ENCODE measurements around the gene SCYL3.
"Not testable (repeated sequence)": the region's sequence is repeated elsewhere in the genome, so short reads cannot be mapped to it uniquely, and the experiment has no call there.

Gene SCYL3

GRCh38 chr1:169893645-169894423 is at the start of gene SCYL3:
SCYL3 (minus strand) TSS chr1:169893896; CDS start chr1:169888840, 5,056 bp downstream.
- DNase-seq (ENCODE audit: low read depth), result peak; percentile 98

- DNase-seq (ENCODE audit: low read depth), result no peak
Observed at GRCh38 chr1:169941982-169942830, 48.5 kb upstream of the SCYL3 start.

- DNase-seq (ENCODE audit: low read depth), result no peak
Observed at GRCh38 chr1:169933984-169934725, 40.5 kb upstream of the SCYL3 start.

- DNase-seq (ENCODE audit: low read depth), result no peak
Observed at GRCh38 chr1:169931795-169932231, 38.1 kb upstream of the SCYL3 start.

DNA sequence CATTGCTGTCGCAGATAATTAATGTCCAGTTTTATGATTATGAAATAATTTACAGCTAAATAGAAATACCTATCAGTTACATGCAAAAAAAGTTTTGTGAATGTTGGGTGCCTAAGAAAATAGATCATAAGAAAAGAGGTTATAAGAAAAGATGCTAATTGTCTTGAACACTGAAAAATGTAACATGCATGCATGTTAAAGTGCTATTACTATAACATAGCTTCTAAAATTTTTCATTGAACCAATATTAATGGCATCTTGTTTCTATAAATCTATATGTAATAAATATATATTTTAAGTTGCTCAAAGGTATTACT is 35.5 kb upstream of the SCYL3 start:
- DNase-seq (ENCODE audit: low read depth), result no peak

DNA sequence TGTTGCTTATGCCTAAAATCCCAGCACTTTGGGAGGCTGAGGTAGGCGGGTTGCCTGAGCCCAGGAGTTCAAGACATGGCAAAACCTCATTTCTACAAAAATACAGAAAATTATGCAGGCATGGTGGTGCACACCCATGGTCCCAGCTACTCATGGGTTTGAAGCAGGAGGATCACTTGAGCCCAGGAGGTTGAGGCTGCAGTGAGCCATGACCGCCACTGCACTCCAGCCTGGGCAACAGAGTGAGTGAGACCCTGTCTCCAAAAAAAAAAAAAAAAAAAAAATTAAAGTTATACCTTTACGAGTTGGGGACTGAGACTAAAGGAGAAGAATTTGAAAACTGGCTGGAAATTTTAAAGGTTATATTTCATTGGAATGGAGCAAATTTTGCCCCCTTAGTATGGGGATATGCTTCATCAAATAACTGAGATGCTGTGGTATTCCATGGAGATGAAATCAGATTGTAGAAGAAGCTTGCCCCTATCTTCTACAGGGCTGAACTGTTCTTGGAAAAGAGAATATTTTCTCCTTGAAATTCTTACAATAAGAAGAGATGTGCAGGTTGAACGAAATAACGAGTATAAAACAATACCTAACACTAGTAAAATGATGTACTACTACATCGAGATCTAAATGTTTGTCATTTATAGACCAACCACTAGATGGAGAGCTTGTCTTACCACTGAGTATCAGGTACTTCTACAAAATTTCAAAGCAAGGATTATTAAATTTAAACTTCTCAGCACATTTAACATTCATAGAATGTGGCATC is 34.9 kb upstream of the SCYL3 start:
- peak; percentile 63 for DNase-seq (ENCODE audit: low read depth)

GRCh38 chr1:169925505-169926482 is 32.1 kb upstream of the SCYL3 start:
- no peak for DNase-seq (ENCODE audit: low read depth)

- no peak for DNase-seq (ENCODE audit: low read depth)
Observed at GRCh38 chr1:169924829-169925228, 31.1 kb upstream of the SCYL3 start.

DNA sequence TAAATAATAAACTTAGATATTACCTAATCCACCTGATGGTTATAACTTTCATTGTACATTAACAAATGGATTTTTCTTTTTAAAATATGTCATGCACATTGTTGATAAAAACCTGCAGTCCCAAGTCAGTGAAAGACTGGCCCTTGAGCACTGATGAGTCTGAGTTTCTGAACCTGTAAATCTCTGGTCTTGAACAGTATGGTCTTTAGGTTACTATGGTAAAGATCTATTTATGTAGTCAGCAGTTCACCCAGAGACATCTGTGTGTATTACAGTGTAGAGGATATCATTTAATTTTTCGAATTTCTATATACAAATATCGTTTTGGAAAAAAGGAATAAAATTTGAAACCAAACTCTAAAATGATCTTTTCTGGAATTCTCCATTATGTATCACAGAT is 30.4 kb upstream of the SCYL3 start:
- no peak for DNase-seq (ENCODE audit: low read depth)

GRCh38 chr1:169921080-169921479 is 27.4 kb upstream of the SCYL3 start:
- no peak for DNase-seq (ENCODE audit: low read depth)

GRCh38 chr1:169918927-169919326 is 25.2 kb upstream of the SCYL3 start:
- DNase-seq (ENCODE audit: low read depth), result no peak

GRCh38 chr1:169918220-169918619 is 24.5 kb upstream of the SCYL3 start:
- not testable (repeated sequence) for DNase-seq (ENCODE audit: low read depth)

GRCh38 chr1:169915150-169915549 is 21.5 kb upstream of the SCYL3 start:
- DNase-seq (ENCODE audit: low read depth), result no peak

GRCh38 chr1:169914531-169914930 is 20.8 kb upstream of the SCYL3 start:
- peak; percentile 11 for DNase-seq (ENCODE audit: low read depth)

DNA sequence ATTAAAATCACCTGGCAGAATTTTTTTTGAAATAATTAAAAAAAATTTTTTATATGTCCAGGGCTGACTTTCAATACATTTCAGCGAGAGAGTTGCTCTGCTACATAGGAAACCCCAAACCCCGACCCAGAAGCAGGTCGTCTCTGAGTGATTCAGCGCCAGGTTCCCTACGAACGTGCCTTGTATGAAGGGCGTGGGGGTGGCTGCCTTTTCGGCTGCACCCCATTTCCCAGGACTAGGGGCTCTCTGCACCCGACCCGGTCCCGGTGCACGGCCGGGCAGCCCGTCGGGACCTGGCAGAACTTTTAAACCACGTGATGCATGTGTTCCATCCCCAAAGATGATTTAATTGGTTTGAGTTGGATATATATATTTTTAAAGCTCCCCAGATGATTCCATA is 15.8 kb upstream of the SCYL3 start:
- no peak for DNase-seq (ENCODE audit: low read depth)

DNA sequence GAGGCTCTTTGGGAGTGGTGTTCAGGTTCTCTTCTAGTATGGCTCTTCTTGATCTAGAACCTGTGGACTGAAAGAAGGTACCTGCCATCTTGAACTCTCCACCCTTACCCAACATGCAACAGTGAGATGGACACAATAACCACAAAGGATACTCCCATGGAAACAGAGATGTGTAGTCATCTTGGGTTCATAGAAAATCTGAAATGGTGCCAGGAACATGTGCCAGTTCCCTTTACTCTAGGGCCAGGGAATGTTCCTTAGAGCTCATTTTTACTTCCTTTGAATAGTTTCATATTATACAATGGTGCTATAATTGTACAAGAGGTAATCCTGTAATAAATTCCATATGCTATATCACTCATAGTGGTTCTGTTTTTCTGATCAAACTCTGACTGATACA is 13.2 kb upstream of the SCYL3 start:
- peak; percentile 25 for DNase-seq (ENCODE audit: low read depth)

DNA sequence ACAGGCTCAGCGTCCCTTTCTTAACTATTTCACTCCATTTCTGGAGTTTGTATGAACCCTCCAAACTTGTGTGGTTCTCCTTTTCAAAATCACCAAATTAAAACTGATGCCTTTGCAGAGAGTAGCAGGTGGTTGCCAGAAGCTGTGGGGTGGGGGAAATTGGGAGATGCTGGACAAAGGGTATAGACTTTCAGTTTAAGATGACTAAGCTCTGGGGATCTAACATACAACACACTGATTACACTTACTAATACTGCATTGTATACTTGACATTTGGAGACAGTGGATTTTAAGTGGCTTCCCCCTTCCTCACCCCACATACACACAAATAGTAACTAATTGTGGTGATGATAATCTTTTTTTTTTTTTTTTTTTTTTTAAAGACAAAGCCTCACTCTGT is 11.1 kb upstream of the SCYL3 start:
- DNase-seq (ENCODE audit: low read depth), result no peak

DNA sequence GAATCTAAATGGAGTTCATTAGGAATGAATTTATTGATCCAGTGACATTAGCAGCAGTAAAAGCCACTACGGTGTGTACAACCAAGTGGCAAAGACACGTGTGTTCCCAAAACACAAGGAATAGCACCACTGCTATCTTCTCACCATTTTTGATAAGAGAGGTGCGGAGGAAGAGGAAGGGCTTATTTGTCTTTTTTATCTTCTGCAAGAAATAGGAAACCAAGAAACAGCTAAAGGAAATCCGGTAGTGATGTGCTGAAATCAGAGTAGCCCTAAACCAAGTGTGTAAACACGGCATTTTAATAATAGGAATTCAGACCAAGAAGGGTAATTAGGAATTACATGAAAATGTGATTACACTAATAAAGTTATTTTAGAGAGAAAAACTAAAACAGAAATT is 9.1 kb upstream of the SCYL3 start:
- no peak for DNase-seq (ENCODE audit: low read depth)

DNA sequence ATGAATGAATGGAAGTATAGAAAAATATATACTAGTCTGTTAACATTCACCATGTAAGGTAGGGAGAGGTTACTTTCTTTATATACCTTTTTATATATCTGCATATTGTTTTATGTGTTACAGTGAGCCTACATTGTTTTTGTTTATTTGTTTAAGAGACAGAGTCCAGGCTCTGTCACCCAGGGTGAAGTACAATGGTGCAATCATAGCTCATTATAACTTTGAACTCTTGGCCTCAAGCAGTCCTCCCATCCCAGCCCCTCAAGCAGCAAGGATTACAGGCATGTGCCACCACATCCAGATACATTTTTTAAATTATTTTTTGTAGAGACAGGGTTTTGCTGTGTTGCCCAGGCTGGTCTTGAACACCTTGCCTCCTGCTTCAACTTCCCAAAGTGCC is 7.4 kb upstream of the SCYL3 start:
- no peak for DNase-seq (ENCODE audit: low read depth)

DNA sequence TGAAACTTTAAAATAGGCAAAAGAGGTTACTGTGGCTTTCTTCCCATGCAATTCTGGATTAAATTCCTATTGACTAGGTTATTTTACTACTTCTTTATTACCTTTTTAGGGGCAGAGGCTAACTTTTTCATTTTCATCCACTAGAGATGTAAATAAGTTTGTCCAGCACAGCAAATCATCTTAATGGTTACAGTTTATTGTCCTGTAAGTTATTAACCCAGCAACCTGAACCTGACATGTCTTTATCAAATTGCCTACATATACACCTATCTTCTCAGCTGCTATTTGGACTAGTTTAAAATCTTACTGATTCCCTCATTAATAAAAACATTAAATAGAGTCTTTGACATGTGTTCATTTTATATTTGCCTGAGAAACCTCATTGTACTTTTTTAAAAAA is 6.9 kb upstream of the SCYL3 start:
- DNase-seq (ENCODE audit: low read depth), result no peak
